Measurements from ENCODE around the gene TRIM39.

DNA sequence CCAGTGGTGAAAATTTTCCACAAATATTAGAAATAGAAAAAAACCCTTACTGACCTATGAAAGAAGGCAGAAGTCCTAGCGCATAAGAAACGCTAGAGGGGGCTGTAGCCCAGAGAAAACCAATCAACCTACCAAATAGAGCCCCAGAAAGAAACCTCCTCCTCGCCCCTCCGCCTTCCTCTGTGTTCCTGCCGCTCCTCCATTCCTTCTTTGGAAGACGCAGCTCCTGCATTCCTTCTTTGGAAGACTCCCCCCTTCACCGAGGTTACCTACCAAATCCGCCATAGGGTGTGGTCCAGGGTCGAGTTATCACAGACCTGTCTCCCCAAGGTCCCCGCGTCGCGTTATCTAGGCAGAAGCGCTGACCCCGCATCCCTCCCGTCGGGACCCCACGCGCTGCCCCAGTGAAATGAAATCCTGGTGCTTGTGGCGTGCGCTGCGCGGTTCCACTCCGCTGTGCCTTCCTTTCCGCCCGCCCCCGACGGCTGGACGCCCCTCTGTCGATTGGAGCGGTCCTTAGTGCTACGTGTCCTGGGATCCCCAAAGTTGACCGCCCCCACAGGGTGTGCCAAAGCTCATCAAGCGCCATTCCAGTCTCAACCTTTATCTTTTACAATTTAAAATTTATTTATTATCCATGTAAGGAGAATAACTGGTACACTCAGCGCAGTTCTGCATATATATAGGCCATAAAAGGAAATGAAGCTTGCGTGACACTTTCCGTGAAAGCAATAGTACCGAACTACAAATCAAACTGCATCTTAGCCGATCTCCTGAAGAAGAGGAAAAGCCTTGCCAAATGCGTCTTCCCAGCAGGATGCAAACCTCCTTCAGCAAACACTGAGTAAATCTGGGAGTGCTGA lies 31.2 kb downstream of the TRIM39 start:
- TF ChIP-seq, protein P1, sequence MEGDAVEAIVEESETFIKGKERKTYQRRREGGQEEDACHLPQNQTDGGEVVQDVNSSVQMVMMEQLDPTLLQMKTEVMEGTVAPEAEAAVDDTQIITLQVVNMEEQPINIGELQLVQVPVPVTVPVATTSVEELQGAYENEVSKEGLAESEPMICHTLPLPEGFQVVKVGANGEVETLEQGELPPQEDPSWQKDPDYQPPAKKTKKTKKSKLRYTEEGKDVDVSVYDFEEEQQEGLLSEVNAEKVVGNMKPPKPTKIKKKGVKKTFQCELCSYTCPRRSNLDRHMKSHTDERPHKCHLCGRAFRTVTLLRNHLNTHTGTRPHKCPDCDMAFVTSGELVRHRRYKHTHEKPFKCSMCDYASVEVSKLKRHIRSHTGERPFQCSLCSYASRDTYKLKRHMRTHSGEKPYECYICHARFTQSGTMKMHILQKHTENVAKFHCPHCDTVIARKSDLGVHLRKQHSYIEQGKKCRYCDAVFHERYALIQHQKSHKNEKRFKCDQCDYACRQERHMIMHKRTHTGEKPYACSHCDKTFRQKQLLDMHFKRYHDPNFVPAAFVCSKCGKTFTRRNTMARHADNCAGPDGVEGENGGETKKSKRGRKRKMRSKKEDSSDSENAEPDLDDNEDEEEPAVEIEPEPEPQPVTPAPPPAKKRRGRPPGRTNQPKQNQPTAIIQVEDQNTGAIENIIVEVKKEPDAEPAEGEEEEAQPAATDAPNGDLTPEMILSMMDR (IDR thresholded peaks at IDR 0.05; ENCODE audit: low read depth, low read length, poor library complexity, severe bottlenecking) = peak; percentile 75
- TF ChIP-seq EZH2phosphoT487 (IDR thresholded peaks at IDR 0.05; ENCODE audit: borderline replicate concordance, low read length) = peak; percentile 98
